Activated T-cell treated with anti-CD3 and anti-CD28 coated beads for 48 hours (primary cell): ENCODE results near the gene IGF2BP1.
"Not testable (repeated sequence)": the region's sequence is repeated elsewhere in the genome, so short reads cannot be mapped to it uniquely, and the experiment has no call there.

Experiments used
- DNase-seq: peaks from one replicate; pipeline ENCODE4 v3.0.0-alpha.2; 2020; ENCODE audit warnings: low read depth

Gene IGF2BP1

DNA sequence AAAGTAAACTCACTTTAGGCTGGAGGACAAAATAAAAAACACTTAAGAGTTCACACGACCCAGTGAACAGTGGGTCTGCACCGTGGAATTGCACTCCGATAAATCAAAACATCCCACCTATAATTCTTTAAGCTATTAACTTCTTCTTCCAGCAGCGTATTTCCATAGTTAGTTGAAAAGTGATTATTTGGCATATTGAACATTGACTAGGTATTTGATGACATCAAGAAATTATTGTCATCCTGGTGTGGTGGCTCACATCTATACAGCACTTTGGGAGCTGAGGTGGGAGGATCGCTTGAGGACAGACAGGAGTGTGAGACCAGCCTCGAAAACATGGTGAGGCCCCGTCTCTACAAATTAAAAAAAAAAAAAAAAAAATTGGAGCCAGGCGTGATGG, 23.4 kb downstream of the IGF2BP1 start:
- no peak for DNase-seq

DNA sequence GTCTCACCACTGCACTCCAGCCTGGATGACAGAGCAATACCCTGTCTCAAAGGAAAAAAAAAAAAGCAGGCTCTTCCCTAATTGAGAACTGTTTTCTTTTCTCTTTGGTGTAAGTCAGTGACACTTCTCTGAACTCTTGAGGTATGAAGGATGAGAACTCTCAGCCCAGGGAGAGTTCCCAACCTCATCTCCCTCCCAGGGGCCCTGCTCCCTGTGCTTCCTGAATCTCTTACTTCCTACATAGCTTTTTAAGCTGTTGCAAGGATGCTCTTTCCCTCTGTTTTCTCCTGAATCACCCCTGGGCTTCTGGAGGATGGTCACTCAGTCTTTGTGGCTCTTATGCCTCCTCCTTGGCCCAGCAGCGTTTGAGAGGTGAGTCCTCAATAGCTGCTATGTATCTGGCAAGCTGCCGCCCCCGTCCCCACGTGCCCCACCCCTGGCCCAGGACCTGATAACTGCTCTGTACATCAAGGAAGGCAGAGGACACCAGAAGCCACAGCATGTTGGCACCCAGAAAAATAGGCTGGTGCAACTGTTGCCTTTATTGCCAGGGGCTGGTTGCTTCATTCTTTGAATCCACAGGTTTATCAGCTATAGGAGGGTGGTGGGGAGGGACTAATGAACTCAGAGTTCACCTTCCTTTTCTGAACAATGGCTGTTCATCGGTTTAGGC, 24.0 kb downstream of the IGF2BP1 start:
- no peak for DNase-seq

DNA sequence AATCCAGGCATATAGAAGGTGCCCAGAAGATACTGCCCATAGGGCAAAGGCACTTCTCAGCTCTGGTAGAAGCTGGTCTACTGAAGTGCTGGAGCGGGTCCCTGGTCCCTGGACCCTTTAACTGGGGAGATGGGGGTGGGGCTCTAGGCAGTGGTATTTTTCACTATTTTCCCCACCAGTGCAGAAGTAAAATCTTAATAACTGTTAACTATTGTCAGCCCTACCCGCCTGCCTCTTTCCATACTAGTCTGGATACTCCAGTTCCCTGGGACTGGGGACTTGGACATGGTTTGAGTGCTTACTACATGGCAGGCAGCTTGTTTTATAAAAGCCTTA, 24.6 kb downstream of the IGF2BP1 start:
- no peak for DNase-seq

DNA sequence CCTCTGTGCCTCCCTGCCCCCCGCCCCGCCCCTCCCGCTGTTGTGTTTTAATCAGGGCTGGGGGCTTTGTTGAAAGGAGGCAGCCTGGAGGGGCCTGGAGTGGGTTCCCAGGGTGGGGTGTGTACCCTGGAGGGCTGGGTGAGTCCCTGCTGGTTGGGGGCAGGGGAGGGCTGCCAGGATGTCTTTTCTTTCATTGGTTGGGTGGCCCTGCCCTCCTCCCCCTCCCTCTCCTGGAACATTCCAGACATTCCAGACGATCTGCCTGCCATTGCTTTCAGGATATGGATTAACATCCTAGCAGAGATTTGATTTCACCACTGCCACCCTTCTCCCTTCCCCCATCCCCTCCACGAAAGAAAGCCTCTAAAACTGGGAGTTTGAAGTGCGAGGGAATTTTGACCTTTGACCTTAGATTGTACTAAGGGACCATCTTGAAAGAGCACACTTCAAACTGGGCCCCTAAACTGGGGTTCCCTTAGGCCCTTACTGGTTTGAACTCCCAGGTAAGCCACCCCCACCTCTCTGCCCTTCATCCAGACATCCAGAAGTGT, 25.3 kb downstream of the IGF2BP1 start:
- no peak for DNase-seq

DNA sequence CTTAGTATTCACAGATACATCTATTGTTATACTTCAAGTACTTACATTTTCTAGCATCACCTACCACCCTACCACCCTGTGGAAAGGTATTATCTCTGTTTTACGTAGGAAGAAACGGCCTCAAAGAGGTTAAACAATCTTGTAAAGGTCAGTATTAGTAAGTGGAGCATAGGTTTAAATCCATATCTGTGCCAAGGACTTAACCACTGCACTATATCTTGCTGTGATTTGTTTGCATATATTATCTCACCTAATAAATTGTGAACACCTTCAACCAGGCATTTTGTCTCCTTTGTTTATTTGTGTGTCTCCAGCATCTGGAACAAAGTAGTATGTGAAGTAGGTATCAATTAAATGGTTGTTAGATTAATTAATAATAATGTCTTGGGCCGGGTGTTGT, 27.3 kb downstream of the IGF2BP1 start:
- DNase-seq, result no peak

DNA sequence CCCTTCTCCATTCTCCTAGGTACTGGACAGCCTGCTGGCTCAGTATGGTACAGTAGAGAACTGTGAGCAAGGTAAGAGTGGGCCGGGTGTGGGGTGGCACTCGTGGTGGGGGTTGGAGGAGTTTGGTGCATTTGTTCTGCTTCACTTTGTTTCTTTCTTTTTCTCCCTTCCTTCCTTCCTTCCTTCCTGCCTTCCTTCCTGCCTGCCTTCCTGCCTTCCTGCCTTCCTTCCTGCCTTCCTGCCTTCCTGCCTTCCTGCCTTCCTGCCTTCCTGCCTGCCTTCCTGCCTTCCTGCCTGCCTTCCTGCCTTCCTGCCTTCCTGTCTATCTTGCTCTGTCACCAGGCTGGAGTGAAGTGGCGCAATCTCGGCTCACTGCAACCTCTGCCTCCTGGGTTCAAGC, 29.3 kb downstream of the IGF2BP1 start:
- DNase-seq, result not testable (repeated sequence)

DNA sequence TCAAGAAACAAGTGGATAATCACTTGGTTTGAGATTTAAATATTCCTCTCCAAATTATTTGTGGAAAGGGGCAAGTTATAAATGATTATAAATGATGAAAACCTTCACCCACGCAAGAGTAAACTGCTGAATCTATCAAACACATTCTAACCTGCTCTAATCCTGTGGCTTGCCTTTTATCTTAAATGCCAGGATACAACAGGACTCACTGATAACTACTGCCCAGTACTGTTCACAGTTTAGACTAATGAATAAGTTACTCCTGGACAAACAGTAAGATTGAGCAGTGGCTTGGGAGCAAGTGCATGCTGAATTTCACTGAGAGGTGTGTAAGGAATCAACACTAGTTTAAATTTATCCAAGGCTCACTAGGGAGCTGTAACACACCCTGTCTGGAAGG, 31.1 kb downstream of the IGF2BP1 start:
- no peak for DNase-seq

DNA sequence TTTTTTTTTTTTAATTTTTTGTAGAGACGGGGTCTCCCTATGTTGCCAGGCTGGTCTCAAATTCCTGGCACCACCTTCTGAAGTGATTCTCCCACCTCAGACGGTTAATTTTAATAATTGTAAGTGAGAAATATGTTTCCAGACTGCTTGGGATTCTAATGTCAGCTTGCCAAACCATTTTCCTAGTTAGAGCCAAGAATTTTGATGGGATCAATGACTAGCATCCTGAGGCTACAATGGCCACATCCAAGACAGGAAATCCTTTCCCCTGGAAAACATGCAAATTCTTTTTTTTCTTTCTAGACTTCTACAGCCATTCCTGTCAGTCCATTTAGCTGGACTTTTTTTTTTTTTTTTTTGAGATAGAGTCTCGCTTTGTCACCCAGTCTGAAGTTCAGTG, 32.6 kb downstream of the IGF2BP1 start:
- no peak for DNase-seq

DNA sequence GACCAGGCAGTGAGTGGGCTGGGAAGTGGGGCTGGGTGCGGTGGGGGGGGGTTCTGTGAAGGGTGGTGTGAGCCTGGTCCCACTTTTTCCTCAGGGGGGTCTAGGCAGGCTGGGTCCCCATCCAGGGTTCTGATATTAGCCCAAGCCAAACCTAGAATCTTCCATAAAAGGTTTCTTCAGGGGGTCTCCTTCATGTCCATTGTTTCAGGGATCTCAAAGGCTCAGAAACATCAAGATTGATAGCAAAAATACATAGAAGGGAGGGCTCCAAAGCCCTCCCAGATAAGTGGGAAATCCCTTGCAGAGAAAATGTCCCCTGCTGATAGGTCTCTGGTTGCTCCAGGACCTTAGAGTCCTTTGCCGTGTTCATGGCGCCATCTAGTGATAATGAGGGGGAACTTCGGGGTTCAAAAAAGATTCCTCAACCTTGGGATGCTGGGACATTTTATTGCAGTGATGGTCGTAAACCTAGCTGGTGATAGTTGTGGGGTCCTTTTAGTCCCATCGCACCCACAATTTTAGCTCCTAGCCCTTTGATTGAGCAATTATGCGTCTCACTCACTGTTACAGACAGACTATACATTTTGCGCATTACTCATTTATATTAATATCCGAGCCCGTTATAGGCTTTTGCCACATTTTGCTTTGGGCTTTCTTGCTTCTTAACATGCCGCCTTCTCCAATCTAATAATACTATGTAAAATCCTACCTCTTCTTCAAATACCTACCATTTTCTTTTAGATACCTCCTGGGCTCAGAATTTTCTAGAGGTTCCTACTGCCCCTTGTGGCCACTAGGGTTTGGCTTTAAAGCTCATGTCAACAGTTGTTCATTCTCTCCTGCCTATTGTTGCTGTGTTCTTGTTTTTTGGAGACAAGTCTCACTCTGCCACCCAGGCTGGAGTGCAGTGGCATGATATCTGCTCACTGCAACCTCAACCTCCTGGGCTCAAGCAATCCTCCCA, 35.1 kb downstream of the IGF2BP1 start:
- DNase-seq, result peak; percentile 14

DNA sequence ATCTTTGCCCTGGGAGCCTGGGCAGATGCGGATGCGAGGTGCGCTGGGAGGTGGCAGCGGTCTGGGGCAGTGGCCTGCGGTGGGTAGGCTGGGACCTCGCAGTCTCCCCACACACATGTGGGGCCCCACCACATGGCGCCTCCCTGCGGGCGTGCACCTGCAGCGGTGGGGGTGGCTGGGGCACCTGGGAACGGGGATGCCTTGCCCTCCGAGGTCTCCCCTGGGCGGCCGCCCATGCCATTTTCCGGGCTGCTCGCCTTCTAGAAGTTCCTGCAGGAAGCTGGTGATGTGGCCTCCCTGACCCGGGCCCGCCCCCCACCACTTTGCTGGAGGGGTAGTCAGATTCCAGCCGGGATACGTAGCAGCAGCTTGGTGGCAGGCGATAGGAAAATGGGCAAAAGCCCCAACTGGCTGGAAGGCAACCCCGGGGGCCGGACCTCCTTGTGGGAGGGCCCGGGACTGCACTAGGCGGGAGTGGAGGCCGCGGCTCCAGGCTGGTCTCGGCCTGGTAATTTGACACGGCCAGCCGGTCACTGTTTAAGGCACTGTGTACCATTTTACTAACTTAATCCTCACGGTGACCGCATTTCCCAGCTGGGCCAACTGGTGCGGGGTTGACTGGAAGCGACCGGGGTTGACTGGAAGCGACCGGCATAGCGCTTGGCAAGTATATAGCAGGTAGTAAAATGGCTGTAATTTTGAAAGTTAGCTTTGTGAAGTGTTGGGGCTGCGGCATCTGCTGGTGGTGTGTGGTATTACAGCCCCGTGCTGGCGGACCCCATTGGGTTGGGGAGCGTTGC, 38.5 kb downstream of the IGF2BP1 start:
- peak; percentile 23 for DNase-seq

DNA sequence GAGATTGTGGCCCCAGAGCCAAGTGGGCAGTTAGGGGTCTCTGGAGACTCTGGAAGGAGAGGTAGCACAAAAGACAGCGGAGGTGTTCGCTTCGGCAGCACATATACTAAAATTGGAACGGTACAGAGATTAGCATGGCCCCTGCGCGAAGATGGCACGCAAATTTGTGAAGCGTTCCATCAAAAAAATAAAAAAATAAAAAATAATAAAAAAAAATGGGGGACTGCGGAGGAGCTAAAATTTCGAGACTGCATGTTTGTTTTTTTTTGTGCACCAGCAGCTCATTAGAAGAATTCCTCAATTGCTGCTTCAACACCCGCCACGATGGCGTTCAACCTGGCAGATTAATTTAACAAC, 39.1 kb downstream of the IGF2BP1 start:
- no peak for DNase-seq

DNA sequence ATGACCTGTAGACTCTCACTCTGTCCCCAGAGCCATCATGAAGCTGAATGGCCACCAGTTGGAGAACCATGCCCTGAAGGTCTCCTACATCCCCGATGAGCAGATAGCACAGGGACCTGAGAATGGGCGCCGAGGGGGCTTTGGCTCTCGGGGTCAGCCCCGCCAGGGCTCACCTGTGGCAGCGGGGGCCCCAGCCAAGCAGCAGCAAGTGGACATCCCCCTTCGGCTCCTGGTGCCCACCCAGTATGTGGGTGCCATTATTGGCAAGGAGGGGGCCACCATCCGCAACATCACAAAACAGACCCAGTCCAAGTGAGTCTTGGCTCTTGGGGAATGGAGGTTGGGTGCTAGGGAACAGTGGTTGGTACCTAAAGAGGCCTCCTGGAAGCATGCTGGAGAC, 41.0 kb downstream of the IGF2BP1 start:
- no peak for DNase-seq

DNA sequence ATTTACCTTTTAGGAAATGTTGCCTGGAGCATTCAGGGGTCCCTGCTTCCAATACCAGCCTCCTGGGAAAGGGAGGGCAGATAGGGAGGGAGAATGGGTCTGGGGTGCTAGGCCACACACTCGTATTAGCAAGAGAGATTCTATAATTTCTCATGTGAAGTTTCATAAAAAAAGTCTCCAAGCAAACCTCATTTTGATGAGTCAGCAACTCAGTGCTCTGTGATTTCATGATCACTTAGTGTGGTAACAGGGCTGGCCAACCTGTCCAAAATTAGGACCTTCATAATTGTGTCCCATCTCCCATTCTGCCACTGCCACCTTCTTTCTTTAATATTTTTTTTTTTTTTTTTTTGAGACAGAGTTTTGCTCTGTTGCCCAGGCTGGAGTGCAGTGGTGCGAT, 41.4 kb downstream of the IGF2BP1 start:
- DNase-seq, result no peak

DNA sequence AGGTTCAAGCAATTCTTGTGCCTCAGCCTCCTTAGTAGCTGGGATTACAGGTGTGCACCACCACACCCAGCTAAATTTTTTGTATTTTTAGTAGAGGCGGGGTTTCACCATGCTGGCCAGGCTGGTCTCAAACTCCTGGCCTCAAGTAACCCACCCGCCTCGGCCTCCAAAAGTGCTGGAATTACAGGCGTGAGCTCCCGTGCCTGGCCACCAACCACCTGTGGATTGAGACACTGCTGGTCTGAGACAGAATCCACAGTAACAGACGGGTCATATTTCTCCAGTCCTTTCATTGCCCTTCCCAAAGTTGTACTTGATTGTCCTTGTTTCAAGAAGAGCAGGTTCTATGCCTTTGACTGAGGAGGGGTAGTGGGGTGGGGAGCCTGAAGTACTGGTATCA, 42.3 kb downstream of the IGF2BP1 start:
- DNase-seq, result not testable (repeated sequence)

DNA sequence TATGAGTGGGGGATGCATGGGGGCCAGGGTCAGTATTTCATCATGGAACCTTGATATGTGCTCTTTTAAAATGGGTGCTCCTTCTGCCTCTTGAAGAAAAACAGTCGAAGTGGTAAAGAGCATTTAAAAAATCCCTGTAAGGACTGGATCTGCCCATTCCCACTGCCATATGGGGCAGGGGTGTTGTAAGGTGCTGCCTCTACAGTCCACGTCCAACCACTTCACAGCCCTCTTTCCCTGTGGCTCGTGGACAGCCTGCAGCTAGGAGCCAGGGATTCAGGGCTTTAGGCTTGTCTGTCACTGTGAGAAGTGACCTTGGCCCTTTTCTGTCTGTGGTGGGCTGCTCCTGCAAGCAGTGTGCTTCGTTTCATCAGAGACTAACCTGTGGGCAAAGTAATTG, 44.3 kb downstream of the IGF2BP1 start:
- DNase-seq, result no peak

DNA sequence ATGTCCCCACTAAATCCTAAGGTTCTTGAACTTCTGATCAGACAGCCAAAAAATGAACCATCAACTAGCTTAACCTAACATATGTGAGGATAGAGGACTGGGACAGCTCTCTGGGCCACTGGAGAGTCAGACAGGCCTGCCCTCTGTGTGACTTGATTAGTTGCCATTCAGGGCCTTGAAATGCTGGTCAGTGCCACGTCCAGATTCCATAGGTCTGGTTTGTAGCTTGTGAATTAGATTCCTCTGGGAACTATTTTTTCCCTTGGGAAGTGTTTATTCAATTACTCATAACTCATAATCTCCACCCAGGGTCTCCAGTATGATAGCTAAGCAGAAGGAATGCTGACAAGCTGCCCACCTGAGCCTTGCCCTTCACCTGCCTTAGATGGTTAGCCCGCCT, 48.2 kb downstream of the IGF2BP1 start:
- DNase-seq, result no peak

DNA sequence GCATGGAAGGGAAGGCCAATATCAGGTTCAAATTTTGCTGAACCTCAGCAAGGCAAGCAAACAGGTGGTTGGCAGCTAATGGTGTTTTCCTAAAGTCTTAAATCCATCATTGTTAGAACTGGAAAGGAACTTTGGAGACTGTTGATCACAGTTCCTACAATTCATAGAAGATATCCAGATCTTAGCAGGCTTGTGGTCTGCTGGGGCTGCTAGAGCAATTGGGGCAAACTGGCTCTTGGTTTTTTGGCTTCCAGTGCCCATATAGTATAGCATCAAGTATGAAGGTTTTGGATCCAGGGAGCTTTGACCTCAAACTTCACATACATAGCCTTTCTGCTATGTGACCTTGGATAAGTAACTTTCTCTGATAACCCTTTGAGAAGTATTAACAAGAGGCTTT, 49.7 kb downstream of the IGF2BP1 start:
- DNase-seq, result no peak

DNA sequence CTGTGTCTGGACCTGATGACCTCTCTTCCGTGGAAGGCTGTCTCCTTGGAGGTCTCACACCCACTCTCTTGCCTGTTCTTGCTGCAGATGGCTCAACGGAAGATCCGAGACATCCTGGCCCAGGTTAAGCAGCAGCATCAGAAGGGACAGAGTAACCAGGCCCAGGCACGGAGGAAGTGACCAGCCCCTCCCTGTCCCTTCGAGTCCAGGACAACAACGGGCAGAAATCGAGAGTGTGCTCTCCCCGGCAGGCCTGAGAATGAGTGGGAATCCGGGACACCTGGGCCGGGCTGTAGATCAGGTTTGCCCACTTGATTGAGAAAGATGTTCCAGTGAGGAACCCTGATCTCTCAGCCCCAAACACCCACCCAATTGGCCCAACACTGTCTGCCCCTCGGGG, 52.1 kb downstream of the IGF2BP1 start:
- no peak for DNase-seq

DNA sequence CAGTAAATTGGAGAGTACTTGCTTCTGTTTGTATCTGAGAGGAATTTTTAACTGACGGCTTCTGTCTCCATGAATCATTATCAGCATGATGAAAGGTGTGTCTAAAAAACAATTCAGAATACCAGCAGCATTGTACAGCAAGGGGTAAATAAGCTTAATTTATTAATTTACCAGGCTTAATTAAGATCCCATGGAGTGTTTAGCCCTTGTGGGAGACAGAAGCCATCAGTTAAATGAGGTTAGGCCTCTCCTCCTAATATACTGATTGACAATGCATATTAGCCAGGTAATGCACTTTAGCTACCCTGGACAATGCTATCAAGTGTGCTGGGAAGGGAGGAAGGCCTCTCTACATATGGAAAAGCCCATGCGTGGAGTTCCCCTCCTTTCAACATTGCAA, 53.4 kb downstream of the IGF2BP1 start:
- no peak for DNase-seq

DNA sequence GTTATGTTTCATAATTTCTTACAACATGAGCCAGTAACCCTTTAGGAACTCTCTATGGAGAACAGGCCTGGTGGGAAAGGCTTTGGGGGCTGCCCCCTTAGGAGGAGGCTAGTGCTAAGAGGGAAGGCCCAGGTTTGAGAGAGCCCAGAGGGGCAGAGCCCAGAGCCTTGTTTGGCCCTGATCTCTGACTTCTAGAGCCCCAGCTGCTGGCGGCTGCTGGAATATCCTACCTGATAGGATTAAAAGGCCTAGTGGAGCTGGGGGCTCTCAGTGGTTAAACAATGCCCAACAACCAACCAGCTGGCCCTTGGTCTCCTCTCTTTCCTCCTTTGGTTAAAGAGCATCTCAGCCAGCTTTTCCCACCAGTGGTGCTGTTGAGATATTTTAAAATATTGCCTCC, 54.1 kb downstream of the IGF2BP1 start:
- no peak for DNase-seq

DNA sequence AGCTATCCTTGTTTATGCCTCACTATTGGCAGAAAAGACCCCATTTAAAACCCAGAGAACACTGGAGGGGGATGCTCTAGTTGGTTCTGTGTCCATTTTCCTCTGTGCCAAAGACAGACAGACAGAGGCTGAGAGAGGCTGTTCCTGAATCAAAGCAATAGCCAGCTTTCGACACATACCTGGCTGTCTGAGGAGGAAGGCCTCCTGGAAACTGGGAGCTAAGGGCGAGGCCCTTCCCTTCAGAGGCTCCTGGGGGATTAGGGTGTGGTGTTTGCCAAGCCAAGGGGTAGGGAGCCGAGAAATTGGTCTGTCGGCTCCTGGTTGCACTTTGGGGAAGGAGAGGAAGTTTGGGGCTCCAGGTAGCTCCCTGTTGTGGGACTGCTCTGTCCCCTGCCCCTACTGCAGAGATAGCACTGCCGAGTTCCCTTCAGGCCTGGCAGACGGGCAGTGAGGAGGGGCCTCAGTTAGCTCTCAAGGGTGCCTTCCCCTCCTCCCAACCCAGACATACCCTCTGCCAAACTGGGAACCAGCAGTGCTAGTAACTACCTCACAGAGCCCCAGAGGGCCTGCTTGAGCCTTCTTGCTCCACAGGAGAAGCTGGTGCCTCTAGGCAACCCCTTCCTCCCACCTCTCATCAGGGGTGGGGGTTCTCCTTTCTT, 56.1 kb downstream of the IGF2BP1 start:
- DNase-seq, result no peak
